ENCODE measurements around the gene MAPKAPK3.

DNA sequence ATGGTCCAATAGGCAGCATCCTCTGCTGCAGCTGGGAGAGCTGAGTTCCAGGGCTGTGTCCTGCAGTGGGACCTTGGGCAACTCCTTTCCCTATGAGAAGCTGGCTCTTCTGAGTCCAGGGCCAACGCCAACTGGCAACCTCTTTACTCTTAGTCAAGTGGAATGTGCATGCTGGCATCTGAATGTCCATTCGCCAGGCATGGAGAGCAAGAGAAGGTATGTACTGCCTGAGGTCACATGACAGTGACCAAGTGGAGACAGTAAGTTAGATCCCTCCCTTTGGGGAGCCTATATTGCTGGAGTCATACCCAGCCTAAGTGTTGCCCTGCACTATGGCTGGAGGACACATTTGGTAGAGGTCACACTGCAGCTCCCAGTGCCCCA, 35.5 kb upstream of the MAPKAPK3 start:
- TF ChIP-seq POLR2A (IDR thresholded peaks at IDR 0.05; ENCODE audit: low read length) (no peak), GATA1 (IDR thresholded peaks at IDR 0.05; ENCODE audit: low read depth, low read length) (no peak)
